ENCODE data around the gene UROC1. TPM values are rescaled to one million over a fixed set of nuclear protein-coding genes. Genes with fewer than 3 reads are reported as not detected.

UROC1 gene
- total RNA-seq, 1 donor from 2014 or later, result not detected

- Mint-ChIP-seq H3K4me1 (ENCODE audit: low read depth) (peaks cover 14% of the 10 kb centered on the region), H3K4me3 (ENCODE audit: low read depth) (no peak overlapping the region), H3K36me3 (ENCODE audit: low read depth) (no peaks in the 10 kb centered on the region), H3K27ac (no peak overlapping the region), H3K9me3 (no peaks in the 10 kb centered on the region), H3K27me3 (ENCODE audit: low read depth) (no peaks in the 10 kb centered on the region)
- intact Hi-C loops (cut with micrococcal nuclease), result no loop called here
- DNase-seq (ENCODE audit: low spot score), result no peak
Observed at GRCh38 chr3:126488185-126488584, 29.4 kb downstream of the UROC1 start.

GRCh38 chr3:126487151-126487771, 30.3 kb downstream of the UROC1 start:
- Mint-ChIP-seq H3K4me3 (ENCODE audit: low read depth) (no peak overlapping the region), H3K4me1 (ENCODE audit: low read depth) (peaks cover 11% of the 10 kb centered on the region), H3K27me3 (ENCODE audit: low read depth) (no peaks in the 10 kb centered on the region), H3K9me3 (no peaks in the 10 kb centered on the region), H3K36me3 (ENCODE audit: low read depth) (no peaks in the 10 kb centered on the region), H3K27ac (peak overlapping the region; percentile 82)
- intact Hi-C loops (cut with micrococcal nuclease), result no loop called here
- no peak for DNase-seq (ENCODE audit: low spot score)

GRCh38 chr3:126486360-126486847, 31.2 kb downstream of the UROC1 start:
- peaks cover 11% of the 10 kb centered on the region for H3K4me1 Mint-ChIP-seq (ENCODE audit: low read depth)
- DNase-seq (ENCODE audit: low spot score), result no peak
- no peak overlapping the region for H3K4me3 Mint-ChIP-seq (ENCODE audit: low read depth)
- H3K9me3 Mint-ChIP-seq, result no peaks in the 10 kb centered on the region
- no peaks in the 10 kb centered on the region for H3K27me3 Mint-ChIP-seq (ENCODE audit: low read depth)
- intact Hi-C loops (cut with micrococcal nuclease), result no loop called here
- H3K27ac Mint-ChIP-seq, result peak overlapping the region; percentile 35
- no peaks in the 10 kb centered on the region for H3K36me3 Mint-ChIP-seq (ENCODE audit: low read depth)

- H3K27ac Mint-ChIP-seq, result no peak overlapping the region
- H3K27me3 Mint-ChIP-seq (ENCODE audit: low read depth), result no peaks in the 10 kb centered on the region
- peaks cover 11% of the 10 kb centered on the region for H3K4me1 Mint-ChIP-seq (ENCODE audit: low read depth)
- DNase-seq (ENCODE audit: low spot score), result no peak
- no peaks in the 10 kb centered on the region for H3K36me3 Mint-ChIP-seq (ENCODE audit: low read depth)
- intact Hi-C loops (cut with micrococcal nuclease), result no loop called here
- H3K9me3 Mint-ChIP-seq, result no peaks in the 10 kb centered on the region
- no peak overlapping the region for H3K4me3 Mint-ChIP-seq (ENCODE audit: low read depth)
Observed at GRCh38 chr3:126485956-126486355, 31.6 kb downstream of the UROC1 start.

GRCh38 chr3:126485176-126485897, 32.2 kb downstream of the UROC1 start:
- Mint-ChIP-seq H3K9me3 (no peaks in the 10 kb centered on the region), H3K4me3 (ENCODE audit: low read depth) (no peak overlapping the region), H3K27ac (no peak overlapping the region), H3K27me3 (ENCODE audit: low read depth) (no peaks in the 10 kb centered on the region), H3K36me3 (ENCODE audit: low read depth) (no peaks in the 10 kb centered on the region), H3K4me1 (ENCODE audit: low read depth) (peaks cover 11% of the 10 kb centered on the region)
- DNase-seq (ENCODE audit: low spot score), result no peak
- intact Hi-C loops (cut with micrococcal nuclease), result no loop called here

GRCh38 chr3:126484662-126485061, 32.9 kb downstream of the UROC1 start:
- Mint-ChIP-seq H3K36me3 (ENCODE audit: low read depth) (no peaks in the 10 kb centered on the region), H3K9me3 (no peaks in the 10 kb centered on the region), H3K27me3 (ENCODE audit: low read depth) (no peaks in the 10 kb centered on the region), H3K4me1 (ENCODE audit: low read depth) (peaks cover 11% of the 10 kb centered on the region), H3K4me3 (ENCODE audit: low read depth) (no peak overlapping the region), H3K27ac (no peak overlapping the region)
- intact Hi-C loops (cut with micrococcal nuclease), result no loop called here
- DNase-seq (ENCODE audit: low spot score), result no peak

GRCh38 chr3:126484148-126484547, 33.4 kb downstream of the UROC1 start:
- peaks cover 11% of the 10 kb centered on the region for H3K4me1 Mint-ChIP-seq (ENCODE audit: low read depth)
- no peaks in the 10 kb centered on the region for H3K36me3 Mint-ChIP-seq (ENCODE audit: low read depth)
- DNase-seq (ENCODE audit: low spot score), result no peak
- intact Hi-C loops (cut with micrococcal nuclease), result no loop called here
- H3K27ac Mint-ChIP-seq, result no peak overlapping the region
- H3K9me3 Mint-ChIP-seq, result no peaks in the 10 kb centered on the region
- no peaks in the 10 kb centered on the region for H3K27me3 Mint-ChIP-seq (ENCODE audit: low read depth)
- H3K4me3 Mint-ChIP-seq (ENCODE audit: low read depth), result no peak overlapping the region

- peaks cover 11% of the 10 kb centered on the region for H3K4me1 Mint-ChIP-seq (ENCODE audit: low read depth)
- H3K27me3 Mint-ChIP-seq (ENCODE audit: low read depth), result no peaks in the 10 kb centered on the region
- intact Hi-C loops (cut with micrococcal nuclease), result no loop called here
Observed at GRCh38 chr3:126483321-126483761, 34.2 kb downstream of the UROC1 start.

GRCh38 chr3:126482503-126483255, 34.9 kb downstream of the UROC1 start:
- intact Hi-C loops (cut with micrococcal nuclease), result no loop called here
- peaks cover 11% of the 10 kb centered on the region for H3K4me1 Mint-ChIP-seq (ENCODE audit: low read depth)
- H3K27me3 Mint-ChIP-seq (ENCODE audit: low read depth), result no peaks in the 10 kb centered on the region
- DNase-seq (ENCODE audit: low spot score), result no peak
- H3K4me3 Mint-ChIP-seq (ENCODE audit: low read depth), result no peak overlapping the region
- H3K9me3 Mint-ChIP-seq, result no peaks in the 10 kb centered on the region
- H3K36me3 Mint-ChIP-seq (ENCODE audit: low read depth), result no peaks in the 10 kb centered on the region
- no peak overlapping the region for H3K27ac Mint-ChIP-seq

More at GRCh38 chr3:126483321-126483761, 34.2 kb downstream of the UROC1 start:
- no peak overlapping the region for H3K27ac Mint-ChIP-seq
- no peak overlapping the region for H3K4me3 Mint-ChIP-seq (ENCODE audit: low read depth)
- no peaks in the 10 kb centered on the region for H3K36me3 Mint-ChIP-seq (ENCODE audit: low read depth)
- DNase-seq (ENCODE audit: low spot score), result no peak
- H3K9me3 Mint-ChIP-seq, result no peaks in the 10 kb centered on the region

GRCh38 chr3:126481808-126482502, 35.6 kb downstream of the UROC1 start:
- Mint-ChIP-seq H3K4me3 (ENCODE audit: low read depth) (no peak overlapping the region), H3K9me3 (no peaks in the 10 kb centered on the region), H3K36me3 (ENCODE audit: low read depth) (no peaks in the 10 kb centered on the region), H3K27ac (no peak overlapping the region), H3K4me1 (ENCODE audit: low read depth) (peaks cover 8% of the 10 kb centered on the region), H3K27me3 (ENCODE audit: low read depth) (no peaks in the 10 kb centered on the region)
- DNase-seq (ENCODE audit: low spot score), result no peak
- intact Hi-C loops (cut with micrococcal nuclease), result no loop called here

- no peak for DNase-seq (ENCODE audit: low spot score)
- no peaks in the 10 kb centered on the region for H3K9me3 Mint-ChIP-seq
- peaks cover 3% of the 10 kb centered on the region for H3K4me1 Mint-ChIP-seq (ENCODE audit: low read depth)
- intact Hi-C loops (cut with micrococcal nuclease), result no loop called here
- no peaks in the 10 kb centered on the region for H3K36me3 Mint-ChIP-seq (ENCODE audit: low read depth)
- H3K4me3 Mint-ChIP-seq (ENCODE audit: low read depth), result no peak overlapping the region
- no peaks in the 10 kb centered on the region for H3K27me3 Mint-ChIP-seq (ENCODE audit: low read depth)
- H3K27ac Mint-ChIP-seq, result no peak overlapping the region
Observed at GRCh38 chr3:126480861-126481260, 36.7 kb downstream of the UROC1 start.

- Mint-ChIP-seq H3K4me3 (ENCODE audit: low read depth) (no peak overlapping the region), H3K9me3 (no peaks in the 10 kb centered on the region), H3K27me3 (ENCODE audit: low read depth) (no peaks in the 10 kb centered on the region), H3K4me1 (ENCODE audit: low read depth) (peaks cover 3% of the 10 kb centered on the region), H3K27ac (no peak overlapping the region), H3K36me3 (ENCODE audit: low read depth) (no peaks in the 10 kb centered on the region)
- intact Hi-C loops (cut with micrococcal nuclease), result no loop called here
- DNase-seq (ENCODE audit: low spot score), result no peak
Observed at GRCh38 chr3:126480206-126480605, 37.4 kb downstream of the UROC1 start.
